DOHH2 (cell line): Measurements from ENCODE around the gene ALDH1A3.

ENCODE experiments used
- H3F3A ChIP-seq: fragments of 200-600 bp; sonication (generic), shearing (Covaris generic); 2 replicates; pipeline ENCODE4 v1.6.0; 2016; ENCODE audit warnings: antibody characterized with exemption, mild to moderate bottlenecking; ENCODE audit not compliant: control insufficient read depth, insufficient read depth
- H3K27ac ChIP-seq: fragments of 200-600 bp; sonication (generic); 2 replicates; pipeline ENCODE4 v1.5.1; 2014; ENCODE audit warnings: low read depth, mild to moderate bottlenecking, low read length, moderate library complexity
- H3K27me3 ChIP-seq: fragments of 200-600 bp; sonication (generic); 2 replicates; pipeline ENCODE4 v1.6.1; 2014; ENCODE audit warnings: mild to moderate bottlenecking, low read length, mixed read lengths; ENCODE audit not compliant: control insufficient read depth
- H3K36me3 ChIP-seq: fragments of 200-600 bp; sonication (generic); 2 replicates; pipeline ENCODE4 v1.6.1; 2014; ENCODE audit warnings: mild to moderate bottlenecking, low read length, moderate library complexity, mixed read lengths; ENCODE audit not compliant: control insufficient read depth
- H3K4me1 ChIP-seq: fragments of 200-600 bp; sonication (generic); 2 replicates; pipeline ENCODE4 v1.6.1; 2014; ENCODE audit warnings: mild to moderate bottlenecking, low read length, mixed read lengths; ENCODE audit not compliant: control insufficient read depth
- H3K4me2 ChIP-seq: fragments of 200-600 bp; sonication (generic); 2 replicates; pipeline ENCODE4 v1.6.0; 2014; ENCODE audit warnings: mild to moderate bottlenecking, low read length, moderate library complexity
- H3K4me3 ChIP-seq: fragments of 200-600 bp; sonication (generic); 2 replicates; pipeline ENCODE4 v1.5.1; 2014; ENCODE audit warnings: mild to moderate bottlenecking, low read length, mixed read lengths
- H3K79me2 ChIP-seq: fragments of 200-600 bp; sonication (generic); 2 replicates; pipeline ENCODE4 v1.6.1; 2014; ENCODE audit warnings: mild to moderate bottlenecking, low read length, mixed read lengths; ENCODE audit not compliant: control insufficient read depth
- H3K9me2 ChIP-seq: fragments of 200-600 bp; sonication (generic); replicated peaks from 2 replicates; pipeline ENCODE4 v1.6.1; 2014; ENCODE audit warnings: mild to moderate bottlenecking, low read length, mixed read lengths; ENCODE audit not compliant: control insufficient read depth
- H3K9me3 ChIP-seq: fragments of 200-600 bp; sonication (generic); 2 replicates; pipeline ENCODE4 v1.6.1; 2014; ENCODE audit warnings: antibody characterized with exemption, low read length, mixed read lengths; ENCODE audit not compliant: control insufficient read depth, insufficient read depth
- H4K20me1 ChIP-seq: fragments of 200-600 bp; sonication (generic); 2 replicates; pipeline ENCODE4 v1.6.0; 2014; ENCODE audit warnings: low read depth, mild to moderate bottlenecking, antibody characterized with exemption, low read length, moderate library complexity; ENCODE audit not compliant: control insufficient read depth, insufficient read depth
- CTCF ChIP-seq: fragments of 200-600 bp; sonication (generic); IDR thresholded peaks from one replicate; pipeline ENCODE4 v1.5.1; 2014; ENCODE audit warnings: antibody characterized with exemption, mild to moderate bottlenecking, low read depth, low read length; ENCODE audit not compliant: poor library complexity, severe bottlenecking
- EZH2phosphoT487 ChIP-seq: fragments of 200-600 bp; sonication (generic); IDR thresholded peaks from 2 replicates; pipeline ENCODE4 v1.6.1; 2017; ENCODE audit warnings: borderline replicate concordance, mild to moderate bottlenecking, antibody characterized with exemption, low read length, moderate library complexity, mixed read lengths

The ALDH1A3 gene

DNA sequence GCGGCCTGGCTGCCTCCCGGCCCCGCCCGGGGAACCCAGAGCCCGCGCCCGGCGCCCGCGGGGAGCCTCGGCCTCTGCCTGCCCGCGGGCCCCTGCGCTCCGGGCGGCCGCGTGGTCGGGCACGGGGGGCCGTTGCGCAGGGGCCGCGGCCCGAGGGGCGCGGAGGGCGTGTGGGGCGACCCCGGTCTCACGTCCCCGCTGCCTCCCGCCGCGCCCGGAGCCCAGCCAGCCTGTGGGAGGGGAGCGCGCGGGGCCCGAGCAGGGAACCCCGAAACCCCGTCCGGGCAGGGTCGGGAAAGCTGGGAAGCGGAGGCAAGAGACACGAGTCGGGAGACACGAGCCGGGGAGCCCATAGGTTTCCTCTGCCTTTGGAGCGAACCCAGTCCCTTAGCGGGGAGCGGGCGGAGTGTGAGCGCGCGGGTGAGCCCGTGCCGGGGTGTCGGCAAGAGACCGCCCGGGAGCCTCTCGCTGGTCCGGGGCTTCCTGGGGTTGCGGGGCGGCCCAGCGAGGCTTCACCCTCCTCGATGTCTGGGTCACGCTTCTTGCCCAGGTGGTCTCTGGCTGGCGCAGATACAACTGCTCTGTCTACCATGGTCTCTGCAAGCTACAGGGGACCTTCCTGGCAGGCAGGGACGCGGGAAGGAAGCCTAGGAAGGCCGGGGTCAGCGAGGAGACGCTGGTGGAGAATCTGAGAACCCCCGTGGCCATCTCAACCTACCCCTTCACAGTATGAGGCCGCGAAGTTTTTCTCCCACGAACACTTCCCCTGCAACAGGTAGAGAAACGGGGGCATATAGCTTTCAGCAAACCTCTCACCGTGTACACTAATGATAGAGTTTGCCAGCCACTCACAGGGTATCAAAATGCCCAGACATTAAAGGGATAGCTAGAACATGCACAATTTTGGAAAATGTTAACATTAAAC lies 40.1 kb downstream of the ALDH1A3 start:
- no peak for TF ChIP-seq EZH2phosphoT487
- no peak for TF ChIP-seq CTCF
- peaks cover 65% of the 10 kb centered on the region for H3K4me1 ChIP-seq

DNA sequence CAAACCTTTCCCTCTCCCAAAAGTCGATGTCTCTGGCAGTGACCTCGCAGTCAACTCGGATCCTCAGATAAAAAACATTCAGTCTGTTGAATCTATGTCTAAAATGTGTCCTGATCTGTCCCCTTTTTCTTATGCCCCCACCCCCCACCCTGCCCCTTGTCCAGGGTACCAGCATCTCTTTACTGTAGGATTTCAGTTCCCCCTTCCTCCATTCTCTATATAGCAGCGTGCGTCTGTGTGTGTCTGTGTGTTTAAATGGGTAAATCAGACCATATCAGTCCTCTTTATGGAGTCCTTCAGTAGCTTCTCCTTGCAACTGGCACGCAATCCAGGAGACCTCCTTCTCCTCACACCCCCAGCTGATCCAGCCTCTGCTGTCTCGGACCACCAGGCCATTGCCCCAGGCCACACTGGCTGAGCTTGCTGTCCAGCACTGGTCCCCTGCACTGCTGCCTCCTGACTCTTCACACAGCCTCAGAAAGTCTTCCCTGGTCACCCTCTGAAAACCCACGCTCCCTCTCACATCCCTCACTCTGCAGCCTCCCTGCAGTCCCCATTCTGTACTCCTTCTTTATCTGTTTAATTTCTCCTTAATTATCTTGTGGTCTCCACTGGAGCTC lies 41.0 kb downstream of the ALDH1A3 start:
- Histone ChIP-seq H4K20me1 (no peaks in the 10 kb centered on the region; the same call in 1 of the 2 replicates), H3K36me3 (peaks cover 88% of the 10 kb centered on the region), H3K4me1 (peaks cover 73% of the 10 kb centered on the region), H3K4me2 (peak overlapping the region; percentile 100), H3K27me3 (no peaks in the 10 kb centered on the region), H3K79me2 (peaks cover 96% of the 10 kb centered on the region), H3K9me2 (no peaks in the 10 kb centered on the region), H3K4me3 (peak overlapping the region; percentile 96), H3F3A (peaks cover 53% of the 10 kb centered on the region), H3K27ac (peak overlapping the region; percentile 92), H3K9me3 (no peaks in the 10 kb centered on the region)
- TF ChIP-seq EZH2phosphoT487: no peak
- no peak for TF ChIP-seq CTCF

More for the DNA sequence above, 40.1 kb downstream of the ALDH1A3 start:
- H3K4me3 ChIP-seq: peak overlapping the region; percentile 96
- peaks cover 88% of the 10 kb centered on the region for H3K36me3 ChIP-seq
- peak overlapping the region; percentile 92 for H3K27ac ChIP-seq
- H4K20me1 ChIP-seq: no peaks in the 10 kb centered on the region; the same call in 1 of the 2 replicates
- no peaks in the 10 kb centered on the region for H3K9me2 ChIP-seq
- no peaks in the 10 kb centered on the region for H3K27me3 ChIP-seq
- peaks cover 97% of the 10 kb centered on the region for H3K79me2 ChIP-seq
- peak overlapping the region; percentile 100 for H3K4me2 ChIP-seq
- peaks cover 45% of the 10 kb centered on the region for H3F3A ChIP-seq
- H3K9me3 ChIP-seq: no peaks in the 10 kb centered on the region

DNA sequence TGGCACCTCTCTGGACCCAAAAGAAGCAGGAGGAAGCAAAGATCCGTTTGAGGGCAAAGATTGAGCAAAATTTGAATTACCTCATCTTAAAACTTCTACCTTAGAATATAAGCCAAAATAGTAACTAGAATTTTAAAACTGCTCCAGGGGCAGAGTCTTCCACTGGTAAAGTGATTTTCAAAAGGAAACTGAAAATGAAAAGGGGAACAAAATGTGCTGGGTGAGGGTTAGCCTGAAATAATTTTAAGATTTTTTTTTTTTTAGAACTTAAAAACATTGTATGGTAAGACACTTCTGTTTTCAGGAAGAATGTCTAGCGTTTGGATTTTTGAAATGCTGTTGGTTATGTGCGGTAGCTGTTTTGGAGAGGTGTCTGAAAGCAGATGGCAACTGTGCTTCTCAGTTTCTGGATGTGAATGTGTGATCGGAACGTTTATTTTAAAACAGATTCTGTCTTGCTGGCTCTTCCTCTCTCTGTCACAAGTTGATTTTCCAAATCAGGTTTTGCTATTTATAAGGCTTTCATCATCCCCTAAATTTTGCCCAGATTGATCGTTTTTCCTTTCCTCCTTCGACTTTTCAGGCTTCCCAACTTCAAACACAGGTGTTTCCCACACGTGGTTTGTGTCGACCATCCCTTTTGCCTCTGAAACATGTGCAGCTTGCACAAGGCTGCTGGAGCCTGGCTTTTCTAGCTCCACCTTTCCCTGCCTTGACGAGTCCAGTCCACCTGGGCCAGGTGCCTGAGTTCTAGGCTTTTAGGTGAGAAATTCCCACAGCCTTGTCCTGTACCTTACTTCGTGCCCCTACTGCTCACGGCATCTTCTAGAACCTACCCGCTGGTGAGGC lies 42.8 kb downstream of the ALDH1A3 start:
- Histone ChIP-seq H3K27me3 (no peaks in the 10 kb centered on the region), H4K20me1 (no peaks in the 10 kb centered on the region; the same call in 1 of the 2 replicates), H3K27ac (peak overlapping the region; percentile 92), H3K4me1 (peaks cover 72% of the 10 kb centered on the region), H3K9me3 (no peaks in the 10 kb centered on the region), H3K9me2 (no peaks in the 10 kb centered on the region), H3K4me3 (peak overlapping the region; percentile 96), H3K79me2 (peaks cover 89% of the 10 kb centered on the region), H3K36me3 (peaks cover 81% of the 10 kb centered on the region), H3F3A (peaks cover 59% of the 10 kb centered on the region), H3K4me2 (peak overlapping the region; percentile 100)
- no peak for TF ChIP-seq EZH2phosphoT487
